Activated T-cell treated with anti-CD3 and anti-CD28 coated beads for 4 hours (primary cell): ENCODE measurements around the gene GAB4.

ENCODE experiments used
- DNase-seq: peaks from one replicate; pipeline ENCODE4 v3.0.0-alpha.2; 2020

Gene GAB4

GRCh38 chr22:16987822-16988221, 20.2 kb downstream of the GAB4 start:
- DNase-seq = no peak

GRCh38 chr22:16975155-16975885, 32.7 kb downstream of the GAB4 start:
- DNase-seq = no peak

GRCh38 chr22:16974298-16975084, 33.5 kb downstream of the GAB4 start:
- DNase-seq = no peak

GRCh38 chr22:16973591-16974297, 34.3 kb downstream of the GAB4 start:
- no peak for DNase-seq

GRCh38 chr22:16972311-16972710, 35.7 kb downstream of the GAB4 start:
- DNase-seq = no peak

- no peak for DNase-seq
Observed at GRCh38 chr22:16970446-16970845, 37.6 kb downstream of the GAB4 start.

- DNase-seq = no peak
Observed at GRCh38 chr22:16969508-16970327, 38.3 kb downstream of the GAB4 start.

GRCh38 chr22:16968218-16968595, 39.8 kb downstream of the GAB4 start:
- no peak for DNase-seq

- DNase-seq = no peak
Observed at GRCh38 chr22:16967453-16968217, 40.4 kb downstream of the GAB4 start.

GRCh38 chr22:16966251-16966650, 41.8 kb downstream of the GAB4 start:
- DNase-seq = no peak

GRCh38 chr22:16965560-16965959, 42.5 kb downstream of the GAB4 start:
- no peak for DNase-seq

- no peak for DNase-seq
Observed at GRCh38 chr22:16965083-16965482, 42.9 kb downstream of the GAB4 start.

GRCh38 chr22:16964366-16964765, 43.7 kb downstream of the GAB4 start:
- no peak for DNase-seq

GRCh38 chr22:16963189-16963945, 44.7 kb downstream of the GAB4 start:
- no peak for DNase-seq

- DNase-seq = no peak
Observed at GRCh38 chr22:16962501-16962900, 45.5 kb downstream of the GAB4 start.

GRCh38 chr22:16961477-16962186, 46.4 kb downstream of the GAB4 start:
- no peak for DNase-seq

GRCh38 chr22:16960884-16961249, 47.2 kb downstream of the GAB4 start:
- DNase-seq = no peak

- no peak for DNase-seq
Observed at GRCh38 chr22:16960220-16960883, 47.7 kb downstream of the GAB4 start.

- no peak for DNase-seq
Observed at GRCh38 chr22:16959345-16959930, 48.6 kb downstream of the GAB4 start.

- no peak for DNase-seq
Observed at GRCh38 chr22:16958475-16958874, 49.5 kb downstream of the GAB4 start.
